Smooth muscle cell (in vitro differentiated cells): ENCODE data around the gene NETO2. TPM values are rescaled to one million over a fixed set of nuclear protein-coding genes. Genes with fewer than 3 reads are reported as not detected.
"Not testable (repeated sequence)": the region's sequence is repeated elsewhere in the genome, so short reads cannot be mapped to it uniquely, and the experiment has no call there.

ENCODE experiments used
- DNase-seq: peaks from one replicate; lab custom pipeline; 2025; ENCODE audit not compliant: unreplicated experiment; lab: John Stamatoyannopoulos, UW
- H2AFZ ChIP-seq: fragments of 200-600 bp; sonication (generic); 2 replicates; pipeline ENCODE4 v1.6.0; 2016; ENCODE audit warnings: antibody characterized with exemption, low read depth, mild to moderate bottlenecking
- H3F3A ChIP-seq: fragments of 200-600 bp; sonication (generic); 2 replicates; pipeline ENCODE4 v1.6.0; 2017; ENCODE audit warnings: antibody characterized with exemption, low read depth
- H3K27ac ChIP-seq: fragments of 200-600 bp; sonication (generic); 2 replicates; pipeline ENCODE4 v1.5.1; 2016; ENCODE audit warnings: low read depth, mild to moderate bottlenecking
- H3K27me3 ChIP-seq: fragments of 200-600 bp; sonication (generic); 2 replicates; pipeline ENCODE4 v1.6.1; 2016; ENCODE audit warnings: low read depth, mild to moderate bottlenecking
- H3K36me3 ChIP-seq: fragments of 200-600 bp; sonication (generic); 2 replicates; pipeline ENCODE4 v1.5.1; 2016; ENCODE audit warnings: low read depth
- H3K4me1 ChIP-seq: fragments of 200-600 bp; sonication (generic); 2 replicates; pipeline ENCODE4 v1.5.1; 2016; ENCODE audit warnings: low read depth
- H3K4me2 ChIP-seq: fragments of 200-600 bp; sonication (generic); 2 replicates; pipeline ENCODE4 v1.6.0; 2016; ENCODE audit warnings: mild to moderate bottlenecking
- H3K4me3 ChIP-seq: fragments of 200-600 bp; sonication (generic); 2 replicates; pipeline ENCODE4 v1.5.1; 2016; ENCODE audit warnings: mild to moderate bottlenecking
- H3K79me2 ChIP-seq: fragments of 200-600 bp; sonication (generic); 2 replicates; pipeline ENCODE4 v1.6.0; 2016; ENCODE audit warnings: low read depth, mild to moderate bottlenecking
- H3K9ac ChIP-seq: fragments of 200-600 bp; sonication (generic); 2 replicates; pipeline ENCODE4 v1.6.0; 2016; ENCODE audit warnings: low read depth
- H3K9me3 ChIP-seq: fragments of 200-600 bp; sonication (generic); replicated peaks from 2 replicates; pipeline ENCODE4 v1.5.1; 2016; ENCODE audit warnings: low read depth
- H4K20me1 ChIP-seq: fragments of 200-600 bp; sonication (generic); 2 replicates; pipeline ENCODE4 v1.6.0; 2016; ENCODE audit warnings: low read depth
- CTCF ChIP-seq: fragments of 200-600 bp; sonication (generic); IDR thresholded peaks from 2 replicates; pipeline ENCODE4 v1.5.1; 2017; ENCODE audit warnings: borderline replicate concordance, mild to moderate bottlenecking, antibody characterized with exemption; ENCODE audit not compliant: insufficient read depth, poor library complexity, severe bottlenecking
- WGBS: methylation state at CpG from one replicate; pipeline ENCODE4 v1.1.7; 2016; ENCODE audit warnings: low lambda C conversion rate; 5-methylcytosine and 5-hydroxymethylcytosine counted together
- polyA plus RNA-seq: library from polyadenylated mRNA; unstranded; fragments of >200 nt; fragmentation: Nextera tagmentation; extraction: Ambion mirVana; gene quantifications from 2 replicates; pipeline ENCODE4 v1.2.1, GENCODE V29; 2016
- total RNA-seq: library from RNA; depleted of rRNA; stranded (reverse); fragments of >200 nt; gene quantifications from 2 replicates; pipeline ENCODE4 v1.2.3, GENCODE V29; 2014

Gene NETO2
- total and polyA plus RNA-seq, 2 experiments from 2014 or later, result 12.7 to 23.5 TPM

GRCh38 chr16:47158992-47159391 is 15.2 kb upstream of the NETO2 start:
- H3K4me1 ChIP-seq, result no peaks in the 10 kb centered on the region
- no peak overlapping the region for H3K27ac ChIP-seq
- H3K36me3 ChIP-seq, result peaks cover 3% of the 10 kb centered on the region
- no peak overlapping the region for H2AFZ ChIP-seq
- H3K4me2 ChIP-seq, result no peak overlapping the region
- H3K79me2 ChIP-seq, result no peaks in the 10 kb centered on the region
- DNase-seq, result no peak
- no peak overlapping the region for H3K4me3 ChIP-seq
- no peaks in the 10 kb centered on the region for H3K27me3 ChIP-seq
- H3K9me3 ChIP-seq, result no peaks in the 10 kb centered on the region
- H3K9ac ChIP-seq, result no peak overlapping the region
- no peak for TF ChIP-seq CTCF
- no peaks in the 10 kb centered on the region for H3F3A ChIP-seq
- no peaks in the 10 kb centered on the region for H4K20me1 ChIP-seq

GRCh38 chr16:47156680-47157215 is 13.0 kb upstream of the NETO2 start:
- Histone ChIP-seq H3K4me2 (no peak overlapping the region), H4K20me1 (no peaks in the 10 kb centered on the region), H3K79me2 (no peaks in the 10 kb centered on the region), H2AFZ (no peak overlapping the region), H3K4me1 (no peaks in the 10 kb centered on the region), H3K27ac (no peak overlapping the region), H3K9me3 (no peaks in the 10 kb centered on the region), H3K4me3 (no peak overlapping the region), H3K27me3 (no peaks in the 10 kb centered on the region), H3K36me3 (peaks cover 15% of the 10 kb centered on the region), H3K9ac (no peak overlapping the region), H3F3A (no peaks in the 10 kb centered on the region)
- 96% methylated on average over 3 of the region's 3 CpGs for WGBS
- TF ChIP-seq CTCF, result no peak
- no peak for DNase-seq

- not testable (repeated sequence) for H3K27me3 ChIP-seq, H3K9me3 ChIP-seq, DNase-seq, H3K4me2 ChIP-seq, H4K20me1 ChIP-seq, H3F3A ChIP-seq, H3K4me1 ChIP-seq, H2AFZ ChIP-seq, H3K27ac ChIP-seq, H3K4me3 ChIP-seq, H3K9ac ChIP-seq, H3K79me2 ChIP-seq
- H3K36me3 ChIP-seq, result peaks cover 13% of the 10 kb centered on the region
- WGBS, result 95% methylated on average over 9 of the region's 9 CpGs
Observed at GRCh38 chr16:47152501-47152900, 8.8 kb upstream of the NETO2 start.

- WGBS, result 95% methylated on average over 3 of the region's 3 CpGs
- Histone ChIP-seq H3K79me2 (no peaks in the 10 kb centered on the region), H3K4me1 (no peaks in the 10 kb centered on the region), H3K9me3 (no peaks in the 10 kb centered on the region), H3F3A (no peaks in the 10 kb centered on the region), H2AFZ (no peak overlapping the region), H3K4me3 (no peak overlapping the region), H3K9ac (no peak overlapping the region), H3K36me3 (peaks cover 13% of the 10 kb centered on the region), H3K27ac (no peak overlapping the region), H4K20me1 (no peaks in the 10 kb centered on the region), H3K27me3 (no peaks in the 10 kb centered on the region), H3K4me2 (no peak overlapping the region)
- TF ChIP-seq CTCF, result no peak
- no peak for DNase-seq
Observed at GRCh38 chr16:47150067-47150466, 6.3 kb upstream of the NETO2 start.
